A549 (cell line): ENCODE results near the gene CALCOCO1.

Experiments used
- CHD2 ChIP-seq: fragments of 150-350 bp; IDR thresholded peaks from 2 replicates; pipeline ENCODE4 v1.6.1; 2014; ENCODE audit warnings: low read length; ENCODE audit not compliant: partially characterized antibody
- JUNB ChIP-seq: fragments of >200 bp; sonication (Bioruptor Twin); formaldehyde crosslinking; IDR thresholded peaks from 2 replicates; pipeline ENCODE4 v1.6.1; 2016
- KDM1A ChIP-seq: fragments of 200-600 bp; sonication (generic); IDR thresholded peaks from 2 replicates; pipeline ENCODE4 v1.6.1; 2016; ENCODE audit warnings: low read depth, mild to moderate bottlenecking
- MYC ChIP-seq: IDR thresholded peaks from 2 replicates; pipeline ENCODE4 v1.6.1; 2012; ENCODE audit warnings: mild to moderate bottlenecking, inconsistent platforms, low read length, improper control_type of control experiment, borderline replicate concordance
- NR3C1 ChIP-seq: fragments of >200 bp; sonication (Bioruptor Twin); formaldehyde crosslinking; IDR thresholded peaks from 3 replicates; pipeline ENCODE4 v1.6.1; 2017
- POLR2A ChIP-seq: IDR thresholded peaks from 2 replicates; pipeline ENCODE4 v1.6.1; 2012; ENCODE audit warnings: mild to moderate bottlenecking, low read length
- RAD21 ChIP-seq, 2 experiments: fragments of >200 bp in 1 of 2; sonication (Bioruptor Twin) in 1 of 2; formaldehyde crosslinking in 1 of 2; IDR thresholded peaks in 1 of 2; conservative IDR thresholded peaks in 1 of 2; 2 replicates in 1 of 2; 3 replicates in 1 of 2; pipeline ENCODE4 v1.6.1; 2012 to 2018; ENCODE audit warnings: inconsistent platforms in 1 of 2
- SMC3 ChIP-seq: fragments of >200 bp; sonication (Bioruptor Twin); formaldehyde crosslinking; IDR thresholded peaks from 3 replicates; pipeline ENCODE4 v1.6.1; 2018; ENCODE audit warnings: inconsistent platforms
- TFCP2L1 ChIP-seq: fragments of 250-450 bp; sonication (Bioruptor Pico); IDR thresholded peaks from 2 replicates; pipeline ENCODE4 v1.5.0; 2021; ENCODE audit warnings: mild to moderate bottlenecking
- TF ChIP-seq, protein P1 (sequence below): fragments of >200 bp; sonication (Bioruptor Twin); formaldehyde crosslinking; IDR thresholded peaks from 3 replicates; pipeline ENCODE4 v1.5.1; 2016
- TF ChIP-seq, protein P2 (sequence below): IDR thresholded peaks from 2 replicates; pipeline ENCODE4 v1.6.1; 2012
- TF ChIP-seq, protein P3 (sequence below): fragments of 200-600 bp; sonication (generic); IDR thresholded peaks from 2 replicates; pipeline ENCODE4 v1.6.1; 2016; ENCODE audit warnings: antibody characterized with exemption, mild to moderate bottlenecking, moderate library complexity
- TF ChIP-seq, protein P4 (sequence below): IDR thresholded peaks from 2 replicates; pipeline ENCODE4 v1.6.1; 2012

DNA sequence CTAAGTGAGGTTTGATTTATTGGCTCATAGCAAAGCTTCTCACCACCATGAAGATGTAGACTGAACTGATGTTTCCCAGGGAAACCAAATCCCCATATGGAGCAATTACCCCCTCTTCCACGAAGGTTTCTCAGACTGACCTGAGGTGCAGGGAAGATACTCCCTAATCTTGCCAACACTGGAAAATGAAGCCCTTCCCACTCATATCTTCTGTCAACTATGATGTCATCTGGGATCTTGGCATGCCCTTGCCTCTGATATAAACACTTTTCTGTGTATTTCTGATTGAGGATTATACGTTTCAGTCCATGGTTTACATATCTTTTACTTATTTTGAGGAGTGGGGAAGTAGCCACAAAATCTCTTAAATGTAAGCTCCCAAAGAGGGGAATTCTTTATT, 38.6 kb upstream of the CALCOCO1 start:
- TF ChIP-seq POLR2A (no peak), CHD2 (no peak), TFCP2L1 (CRISPR knock-in tag) (no peak), JUNB (no peak), RAD21 (conservative IDR thresholded peaks at IDR 0.05 in 1 of 2, IDR thresholded peaks at IDR 0.05 in 1 of 2) (no peak), KDM1A (no peak), MYC (no peak), NR3C1 (no peak), SMC3 (no peak)
- TF ChIP-seq, protein P1, sequence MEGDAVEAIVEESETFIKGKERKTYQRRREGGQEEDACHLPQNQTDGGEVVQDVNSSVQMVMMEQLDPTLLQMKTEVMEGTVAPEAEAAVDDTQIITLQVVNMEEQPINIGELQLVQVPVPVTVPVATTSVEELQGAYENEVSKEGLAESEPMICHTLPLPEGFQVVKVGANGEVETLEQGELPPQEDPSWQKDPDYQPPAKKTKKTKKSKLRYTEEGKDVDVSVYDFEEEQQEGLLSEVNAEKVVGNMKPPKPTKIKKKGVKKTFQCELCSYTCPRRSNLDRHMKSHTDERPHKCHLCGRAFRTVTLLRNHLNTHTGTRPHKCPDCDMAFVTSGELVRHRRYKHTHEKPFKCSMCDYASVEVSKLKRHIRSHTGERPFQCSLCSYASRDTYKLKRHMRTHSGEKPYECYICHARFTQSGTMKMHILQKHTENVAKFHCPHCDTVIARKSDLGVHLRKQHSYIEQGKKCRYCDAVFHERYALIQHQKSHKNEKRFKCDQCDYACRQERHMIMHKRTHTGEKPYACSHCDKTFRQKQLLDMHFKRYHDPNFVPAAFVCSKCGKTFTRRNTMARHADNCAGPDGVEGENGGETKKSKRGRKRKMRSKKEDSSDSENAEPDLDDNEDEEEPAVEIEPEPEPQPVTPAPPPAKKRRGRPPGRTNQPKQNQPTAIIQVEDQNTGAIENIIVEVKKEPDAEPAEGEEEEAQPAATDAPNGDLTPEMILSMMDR: no peak
- TF ChIP-seq, protein P2, sequence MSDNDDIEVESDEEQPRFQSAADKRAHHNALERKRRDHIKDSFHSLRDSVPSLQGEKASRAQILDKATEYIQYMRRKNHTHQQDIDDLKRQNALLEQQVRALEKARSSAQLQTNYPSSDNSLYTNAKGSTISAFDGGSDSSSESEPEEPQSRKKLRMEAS: no peak
- TF ChIP-seq, protein P3, sequence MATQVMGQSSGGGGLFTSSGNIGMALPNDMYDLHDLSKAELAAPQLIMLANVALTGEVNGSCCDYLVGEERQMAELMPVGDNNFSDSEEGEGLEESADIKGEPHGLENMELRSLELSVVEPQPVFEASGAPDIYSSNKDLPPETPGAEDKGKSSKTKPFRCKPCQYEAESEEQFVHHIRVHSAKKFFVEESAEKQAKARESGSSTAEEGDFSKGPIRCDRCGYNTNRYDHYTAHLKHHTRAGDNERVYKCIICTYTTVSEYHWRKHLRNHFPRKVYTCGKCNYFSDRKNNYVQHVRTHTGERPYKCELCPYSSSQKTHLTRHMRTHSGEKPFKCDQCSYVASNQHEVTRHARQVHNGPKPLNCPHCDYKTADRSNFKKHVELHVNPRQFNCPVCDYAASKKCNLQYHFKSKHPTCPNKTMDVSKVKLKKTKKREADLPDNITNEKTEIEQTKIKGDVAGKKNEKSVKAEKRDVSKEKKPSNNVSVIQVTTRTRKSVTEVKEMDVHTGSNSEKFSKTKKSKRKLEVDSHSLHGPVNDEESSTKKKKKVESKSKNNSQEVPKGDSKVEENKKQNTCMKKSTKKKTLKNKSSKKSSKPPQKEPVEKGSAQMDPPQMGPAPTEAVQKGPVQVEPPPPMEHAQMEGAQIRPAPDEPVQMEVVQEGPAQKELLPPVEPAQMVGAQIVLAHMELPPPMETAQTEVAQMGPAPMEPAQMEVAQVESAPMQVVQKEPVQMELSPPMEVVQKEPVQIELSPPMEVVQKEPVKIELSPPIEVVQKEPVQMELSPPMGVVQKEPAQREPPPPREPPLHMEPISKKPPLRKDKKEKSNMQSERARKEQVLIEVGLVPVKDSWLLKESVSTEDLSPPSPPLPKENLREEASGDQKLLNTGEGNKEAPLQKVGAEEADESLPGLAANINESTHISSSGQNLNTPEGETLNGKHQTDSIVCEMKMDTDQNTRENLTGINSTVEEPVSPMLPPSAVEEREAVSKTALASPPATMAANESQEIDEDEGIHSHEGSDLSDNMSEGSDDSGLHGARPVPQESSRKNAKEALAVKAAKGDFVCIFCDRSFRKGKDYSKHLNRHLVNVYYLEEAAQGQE: no peak
- TF ChIP-seq, protein P4, sequence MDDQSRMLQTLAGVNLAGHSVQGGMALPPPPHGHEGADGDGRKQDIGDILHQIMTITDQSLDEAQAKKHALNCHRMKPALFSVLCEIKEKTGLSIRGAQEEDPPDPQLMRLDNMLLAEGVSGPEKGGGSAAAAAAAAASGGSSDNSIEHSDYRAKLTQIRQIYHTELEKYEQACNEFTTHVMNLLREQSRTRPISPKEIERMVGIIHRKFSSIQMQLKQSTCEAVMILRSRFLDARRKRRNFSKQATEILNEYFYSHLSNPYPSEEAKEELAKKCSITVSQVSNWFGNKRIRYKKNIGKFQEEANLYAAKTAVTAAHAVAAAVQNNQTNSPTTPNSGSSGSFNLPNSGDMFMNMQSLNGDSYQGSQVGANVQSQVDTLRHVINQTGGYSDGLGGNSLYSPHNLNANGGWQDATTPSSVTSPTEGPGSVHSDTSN: no peak
